CD4-positive, alpha-beta T cell treated with Interleukin-6 for 4 hours (primary cell): Measurements from ENCODE around the gene TMTC2.

Experiments used
- DNase-seq: peaks from one replicate; pipeline ENCODE4 v3.0.0-alpha.2; 2020; ENCODE audit warnings: mixed read lengths

The TMTC2 gene

GRCh38 chr12:83039413-83039812, 352.7 kb downstream of the TMTC2 start:
- DNase-seq = no peak

GRCh38 chr12:83040339-83040738, 353.6 kb downstream of the TMTC2 start:
- no peak for DNase-seq

GRCh38 chr12:83040991-83041390, 354.3 kb downstream of the TMTC2 start:
- no peak for DNase-seq

- DNase-seq = no peak
These were observed 355.9 kb downstream of the TMTC2 start for GRCh38 chr12:83042441-83043200.

- DNase-seq = no peak
These were observed 358.0 kb downstream of the TMTC2 start for GRCh38 chr12:83044736-83045135.

- DNase-seq = no peak
These were observed 359.3 kb downstream of the TMTC2 start for GRCh38 chr12:83046019-83046418.

- DNase-seq = no peak
These were observed 362.6 kb downstream of the TMTC2 start for GRCh38 chr12:83049306-83049705.

- DNase-seq = no peak
These were observed 366.3 kb downstream of the TMTC2 start for GRCh38 chr12:83052890-83053541.

GRCh38 chr12:83057436-83057835, 370.7 kb downstream of the TMTC2 start:
- DNase-seq = no peak

GRCh38 chr12:83059107-83059506, 372.4 kb downstream of the TMTC2 start:
- no peak for DNase-seq

GRCh38 chr12:83065562-83065961, 378.9 kb downstream of the TMTC2 start:
- no peak for DNase-seq

- no peak for DNase-seq
These were observed 381.3 kb downstream of the TMTC2 start for GRCh38 chr12:83067981-83068380.

GRCh38 chr12:83074358-83074894, 387.7 kb downstream of the TMTC2 start:
- no peak for DNase-seq

GRCh38 chr12:83075471-83075870, 388.8 kb downstream of the TMTC2 start:
- no peak for DNase-seq

- no peak for DNase-seq
These were observed 390.3 kb downstream of the TMTC2 start for GRCh38 chr12:83077041-83077440.

- DNase-seq = no peak
These were observed 396.1 kb downstream of the TMTC2 start for GRCh38 chr12:83082690-83083276.

- DNase-seq = no peak
These were observed 396.9 kb downstream of the TMTC2 start for GRCh38 chr12:83083616-83084015.

GRCh38 chr12:83084516-83085234, 398.0 kb downstream of the TMTC2 start:
- DNase-seq = no peak

GRCh38 chr12:83086023-83086422, 399.3 kb downstream of the TMTC2 start:
- no peak for DNase-seq

- no peak for DNase-seq
These were observed 402.9 kb downstream of the TMTC2 start for GRCh38 chr12:83089575-83089974.

GRCh38 chr12:83092129-83092528, 405.4 kb downstream of the TMTC2 start:
- no peak for DNase-seq

GRCh38 chr12:83092606-83093005, 405.9 kb downstream of the TMTC2 start:
- DNase-seq = no peak

GRCh38 chr12:83093426-83093825, 406.7 kb downstream of the TMTC2 start:
- DNase-seq = no peak
